Non-pigmented ciliary epithelial cell (primary cell): ENCODE measurements around the gene TULP3.

Experiments used
- DNase-seq: peaks from one replicate; pipeline ENCODE4 v3.0.0-alpha.2; 2010; ENCODE audit warnings: low read depth

The TULP3 gene

DNA sequence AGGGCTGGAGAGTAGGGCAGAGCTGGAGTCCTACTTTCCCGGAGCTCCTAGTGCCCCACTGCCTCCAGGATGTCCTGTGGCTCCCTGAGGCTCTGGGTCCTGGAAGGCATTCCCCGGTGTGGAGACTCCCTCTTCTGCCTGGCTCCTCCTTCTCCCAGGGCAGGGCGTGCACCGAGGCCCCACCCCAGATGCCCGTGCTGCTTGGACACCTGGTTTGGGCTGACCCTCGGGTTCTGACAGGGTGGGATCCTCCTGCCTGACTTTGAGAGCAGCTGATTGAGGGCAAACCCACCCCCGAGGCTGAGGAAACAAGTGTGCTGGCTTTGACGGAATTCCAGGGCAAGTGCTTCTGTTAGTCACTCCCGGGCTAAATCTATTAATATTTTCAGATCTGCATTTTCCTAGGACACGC is 83.9 kb downstream of the TULP3 start:
- DNase-seq: no peak

- DNase-seq: no peak
Measured at GRCh38 chr12:2976581-2976996, 85.9 kb downstream of the TULP3 start.

DNA sequence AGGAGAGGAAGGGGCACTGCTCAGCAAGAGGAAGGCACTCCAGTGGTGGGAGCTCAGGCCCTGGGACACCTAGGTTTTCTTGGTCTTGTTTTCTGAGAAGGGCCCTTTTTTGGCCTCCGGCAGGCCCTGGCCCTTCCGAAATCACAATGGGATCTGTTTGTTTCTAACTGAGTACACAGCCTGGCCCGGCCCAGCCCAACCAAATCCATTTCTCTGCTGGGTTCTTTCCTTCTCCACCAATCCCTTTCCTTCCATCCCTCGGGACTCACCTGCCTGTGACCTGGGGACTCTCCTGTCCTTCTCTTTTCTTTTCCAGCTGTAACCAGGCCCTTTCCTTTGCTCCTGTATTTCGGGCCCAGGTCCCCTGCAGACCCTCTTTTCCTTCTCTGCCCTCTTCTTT is 87.1 kb downstream of the TULP3 start:
- no peak for DNase-seq

- no peak for DNase-seq
Measured at GRCh38 chr12:2979806-2980205, 89.1 kb downstream of the TULP3 start.

DNA sequence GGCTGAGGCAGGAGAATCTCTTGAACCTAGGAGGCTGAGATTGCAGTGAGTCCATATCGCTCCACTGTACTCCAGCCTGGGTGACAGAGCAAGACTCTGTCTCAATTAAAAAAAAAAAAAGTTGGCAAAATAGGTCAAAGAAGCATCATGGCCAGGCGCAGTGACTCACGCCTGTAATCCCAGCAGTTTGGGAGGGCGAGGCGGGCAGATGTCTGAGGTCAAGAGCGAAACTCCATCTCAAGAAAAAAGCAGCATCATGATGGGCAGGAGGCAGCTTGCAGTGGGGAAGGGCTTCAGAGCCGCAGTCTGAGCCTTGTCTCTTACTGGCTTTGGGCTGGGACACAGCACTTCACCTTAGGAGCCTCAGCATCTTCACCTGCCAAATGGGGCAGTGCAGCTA is 89.9 kb downstream of the TULP3 start:
- DNase-seq: no peak

DNA sequence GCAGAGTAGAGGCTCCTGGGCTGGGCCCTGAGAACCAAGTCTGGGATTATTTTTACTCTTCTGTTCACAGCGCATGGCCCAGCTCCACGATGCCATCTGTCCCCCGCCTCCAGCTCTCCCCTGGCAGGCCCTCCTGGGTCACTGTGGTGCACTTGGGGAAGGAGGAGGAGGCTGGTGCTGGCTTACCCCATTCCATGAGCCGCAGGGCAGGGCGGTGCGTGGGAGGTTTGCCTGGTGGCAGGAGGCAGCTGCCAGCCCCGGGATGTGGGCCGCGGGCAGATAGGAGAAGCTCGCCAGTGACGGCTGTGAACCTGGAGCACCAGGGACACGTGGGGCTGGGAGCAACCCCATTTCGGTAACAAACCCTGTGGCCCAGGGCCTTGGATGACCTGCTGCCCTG is 91.7 kb downstream of the TULP3 start:
- DNase-seq: no peak

DNA sequence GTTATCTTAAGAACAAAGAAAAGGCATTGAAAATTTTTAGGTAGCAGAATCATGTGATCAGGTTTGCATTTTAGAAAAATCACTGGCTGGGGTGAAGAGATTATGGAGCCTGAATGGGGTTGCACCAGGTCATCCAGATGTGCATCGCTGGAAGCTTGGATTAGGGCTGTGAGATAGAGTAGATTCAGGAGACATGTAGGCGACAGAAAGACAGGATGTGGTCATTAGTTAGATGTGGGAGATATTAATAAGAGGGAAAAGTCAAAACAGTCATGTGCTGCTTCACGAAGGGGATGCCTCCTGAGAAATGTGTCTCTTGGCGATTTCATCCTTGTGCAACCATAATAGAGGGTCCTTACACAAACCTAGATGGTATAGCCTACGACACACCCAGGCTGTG is 93.6 kb downstream of the TULP3 start:
- no peak for DNase-seq

- DNase-seq: no peak
Measured at GRCh38 chr12:2984698-2985097, 94.0 kb downstream of the TULP3 start.

DNA sequence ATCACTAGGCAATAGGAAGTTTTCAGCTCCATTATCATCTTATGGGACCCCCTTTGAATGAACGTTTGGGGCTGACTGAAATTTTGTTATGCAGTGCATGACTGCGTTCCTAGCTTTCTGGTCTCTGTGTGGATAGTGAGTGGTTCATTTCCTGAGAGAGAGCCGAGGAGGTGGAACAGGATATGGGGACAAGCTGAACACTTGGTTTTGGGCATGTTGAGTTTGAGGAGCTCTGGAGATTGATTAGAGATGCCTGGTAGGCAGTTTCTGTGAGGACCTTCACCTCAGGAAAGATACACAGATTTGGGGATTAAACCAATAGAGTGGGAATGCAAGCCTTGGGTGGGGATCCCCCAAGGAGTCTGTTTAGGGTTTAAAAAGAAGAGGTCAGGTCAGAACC is 96.2 kb downstream of the TULP3 start:
- DNase-seq: no peak

- DNase-seq: no peak
Measured at GRCh38 chr12:2988494-2988893, 97.8 kb downstream of the TULP3 start.
